GM10847 (cell line): Measurements from ENCODE around the gene PDIA2.

Source experiments
- POLR2A ChIP-seq: IDR thresholded peaks from 2 replicates; pipeline ENCODE4 v1.6.1; 2011; ENCODE audit not compliant: insufficient read length; ENCODE audit errors: extremely low read depth

Gene PDIA2

DNA sequence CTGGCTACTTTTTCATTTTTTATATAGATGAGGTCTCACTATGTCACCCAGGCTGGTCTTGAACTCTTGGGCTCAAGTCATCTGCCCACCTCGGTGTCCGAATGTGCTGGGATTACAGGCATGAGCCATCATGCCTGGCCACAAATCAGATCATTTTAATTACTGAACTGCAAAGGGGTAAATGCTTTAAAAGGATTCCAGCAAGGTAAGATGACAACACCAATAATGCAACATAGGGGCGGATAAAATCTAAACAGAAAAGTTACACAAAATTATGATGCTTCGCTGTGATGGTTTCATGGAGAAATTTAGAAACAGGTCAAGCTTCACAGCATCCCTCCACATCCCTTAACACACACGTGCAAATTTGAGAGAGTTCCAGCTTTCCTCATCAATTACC is 37.2 kb downstream of the PDIA2 start:
- no peak for TF ChIP-seq POLR2A

DNA sequence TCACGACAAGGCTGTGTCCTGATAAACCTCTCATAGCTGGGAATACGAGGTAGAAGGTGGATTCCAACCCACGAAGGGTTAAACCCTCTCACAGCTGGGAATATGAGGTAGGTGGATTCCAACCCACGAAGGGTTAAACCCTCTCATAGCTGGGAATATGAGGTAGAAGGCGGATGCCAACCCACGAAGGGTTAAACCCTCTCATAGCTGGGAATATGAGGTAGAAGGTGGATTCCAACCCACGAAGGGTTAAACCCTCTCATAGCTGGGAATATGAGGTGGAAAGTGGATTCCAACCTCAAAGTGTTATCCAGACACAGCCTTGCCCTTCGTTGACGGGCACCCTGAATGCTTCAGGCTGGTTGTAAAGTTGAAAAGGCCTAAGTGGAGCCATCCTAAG is 38.6 kb downstream of the PDIA2 start:
- no peak for TF ChIP-seq POLR2A

DNA sequence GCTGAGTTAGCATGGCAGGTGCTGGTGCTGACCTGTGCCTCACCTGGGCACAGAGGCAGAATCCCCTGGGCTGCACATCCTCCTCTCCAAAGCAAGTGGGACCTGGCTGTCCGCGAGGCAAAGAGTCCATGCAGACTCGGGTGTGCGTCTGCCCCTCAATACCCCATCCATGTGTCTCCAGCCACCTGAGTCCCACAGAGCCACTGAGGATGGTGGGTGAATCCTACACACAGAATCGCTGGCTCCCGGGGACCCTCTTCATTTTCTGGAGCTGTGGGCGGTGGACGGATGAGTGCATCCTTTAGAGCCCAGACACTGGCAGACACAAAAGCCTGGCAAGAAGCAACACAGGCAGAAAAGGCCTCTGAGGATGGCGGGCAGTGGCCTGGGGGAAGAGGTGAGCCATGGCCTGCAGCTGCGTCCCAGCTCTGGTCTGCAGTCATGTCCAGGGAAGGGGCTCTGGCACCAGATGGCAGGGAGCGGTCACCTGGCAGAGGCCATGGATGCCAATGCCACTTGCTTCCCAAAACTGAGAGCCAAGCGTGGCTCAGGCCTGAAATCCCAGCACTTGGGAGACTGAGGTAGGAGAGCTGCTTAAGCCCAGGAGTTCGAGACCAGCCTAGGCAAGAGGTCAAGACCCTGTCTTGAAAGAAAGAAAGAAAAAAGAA is 39.6 kb downstream of the PDIA2 start:
- TF ChIP-seq POLR2A: no peak

DNA sequence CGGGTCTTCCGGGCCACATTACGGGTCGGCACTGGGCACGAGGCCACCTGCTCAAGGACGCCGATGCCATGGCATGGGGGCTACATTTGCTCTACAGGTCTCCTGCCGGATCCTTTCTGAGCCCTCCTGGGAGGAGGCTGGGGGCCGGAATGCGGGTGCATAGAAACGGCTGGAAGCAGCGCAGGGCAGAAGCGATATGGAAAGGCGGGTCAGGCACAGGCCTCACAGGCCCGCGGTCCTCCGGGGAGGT is 41.2 kb downstream of the PDIA2 start:
- no peak for TF ChIP-seq POLR2A

DNA sequence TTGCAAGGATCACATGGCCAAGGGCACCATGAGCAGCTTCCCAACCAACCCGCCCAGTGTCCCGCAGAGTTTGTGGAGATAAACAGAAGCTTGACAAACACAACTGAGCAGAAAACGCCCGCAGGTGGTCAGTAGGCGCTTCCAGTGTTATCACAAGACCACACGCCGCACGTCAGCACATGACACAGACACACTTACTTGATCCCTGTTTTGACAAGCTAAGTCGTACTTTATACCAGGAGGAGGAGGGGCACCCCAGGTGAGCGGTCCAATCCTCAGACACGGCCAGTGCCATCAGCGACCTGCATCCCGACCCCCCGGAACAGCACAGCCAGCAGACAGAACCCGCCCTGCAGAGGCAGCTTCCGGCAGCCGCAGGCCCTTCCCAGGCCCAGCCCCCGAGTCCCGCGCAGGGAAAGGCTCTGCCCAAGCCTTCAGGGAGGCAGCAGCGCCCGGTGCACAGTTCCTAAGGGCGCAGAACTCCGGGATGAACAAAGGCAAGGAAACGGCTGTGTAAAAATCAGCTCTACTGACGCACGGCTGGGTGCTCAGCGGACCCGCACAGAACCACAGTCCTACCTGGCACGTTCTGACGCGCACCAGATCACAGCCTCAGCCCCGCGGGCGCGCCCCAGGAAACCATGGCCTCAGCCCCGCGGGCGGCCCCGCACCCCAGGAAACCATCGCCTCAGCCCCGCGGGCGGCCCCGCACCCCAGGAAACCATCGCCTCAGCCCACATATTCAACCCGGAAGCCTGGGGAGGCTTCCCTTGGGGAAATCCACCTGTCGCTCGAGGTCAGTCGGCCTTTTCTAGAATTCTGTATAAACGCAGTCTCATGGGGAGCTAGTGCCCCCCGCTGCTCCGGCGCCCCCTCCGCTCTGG is 41.7 kb downstream of the PDIA2 start:
- no peak for TF ChIP-seq POLR2A

DNA sequence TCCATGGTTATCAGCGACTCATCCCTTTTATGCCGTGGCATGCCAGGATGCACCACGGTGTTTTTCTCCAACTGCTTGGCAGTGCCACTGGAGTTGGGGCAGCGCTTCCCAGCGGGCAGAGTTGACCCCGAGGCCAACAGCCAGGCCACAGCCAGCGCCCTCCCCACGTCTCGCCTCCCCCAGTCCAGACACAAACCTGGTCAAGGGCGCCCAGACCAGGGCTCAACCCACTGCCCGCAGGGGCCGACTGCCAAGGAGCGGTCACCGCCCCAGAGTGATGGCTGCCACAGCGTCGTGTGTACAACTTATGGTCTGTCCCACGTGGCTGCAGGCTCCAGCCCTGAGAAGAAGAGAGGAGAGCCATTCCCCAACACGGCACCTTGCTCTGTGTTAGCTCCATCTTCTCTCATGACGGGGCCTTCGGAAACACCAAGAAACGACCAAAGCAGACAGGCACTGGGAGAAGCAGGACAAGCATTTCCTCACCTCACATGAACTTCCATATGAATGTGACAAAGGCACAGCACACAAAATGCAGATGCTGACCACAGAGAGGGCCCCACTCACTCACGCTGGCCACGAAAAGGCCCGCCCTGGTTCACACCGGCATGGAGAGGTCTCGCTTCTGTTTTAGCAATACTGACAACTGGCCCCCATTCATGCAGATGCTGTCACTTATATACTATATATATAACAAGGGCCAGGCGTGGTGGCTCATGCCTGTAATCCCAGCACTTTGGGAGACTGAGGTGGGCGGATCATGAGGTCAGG is 42.6 kb downstream of the PDIA2 start:
- no peak for TF ChIP-seq POLR2A

DNA sequence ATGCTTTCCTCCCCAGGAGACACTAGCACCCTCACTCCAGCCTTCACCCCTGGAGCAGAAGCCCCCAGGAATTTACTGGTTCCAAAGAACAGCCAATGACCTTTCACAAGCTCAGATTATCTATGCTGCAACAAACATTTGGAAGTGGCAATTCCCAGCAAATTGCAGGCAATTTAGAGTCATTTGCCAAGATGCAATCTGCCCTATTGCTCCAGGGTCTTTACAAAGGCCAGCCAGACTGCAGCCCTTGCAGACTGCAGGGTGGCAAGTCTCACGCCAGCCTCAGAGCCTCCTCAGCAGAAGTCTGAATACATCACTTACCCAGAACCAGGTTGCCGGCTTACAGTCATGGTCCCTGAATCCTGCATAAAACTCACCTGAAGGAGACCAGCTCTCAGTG is 47.8 kb downstream of the PDIA2 start:
- TF ChIP-seq POLR2A: no peak

DNA sequence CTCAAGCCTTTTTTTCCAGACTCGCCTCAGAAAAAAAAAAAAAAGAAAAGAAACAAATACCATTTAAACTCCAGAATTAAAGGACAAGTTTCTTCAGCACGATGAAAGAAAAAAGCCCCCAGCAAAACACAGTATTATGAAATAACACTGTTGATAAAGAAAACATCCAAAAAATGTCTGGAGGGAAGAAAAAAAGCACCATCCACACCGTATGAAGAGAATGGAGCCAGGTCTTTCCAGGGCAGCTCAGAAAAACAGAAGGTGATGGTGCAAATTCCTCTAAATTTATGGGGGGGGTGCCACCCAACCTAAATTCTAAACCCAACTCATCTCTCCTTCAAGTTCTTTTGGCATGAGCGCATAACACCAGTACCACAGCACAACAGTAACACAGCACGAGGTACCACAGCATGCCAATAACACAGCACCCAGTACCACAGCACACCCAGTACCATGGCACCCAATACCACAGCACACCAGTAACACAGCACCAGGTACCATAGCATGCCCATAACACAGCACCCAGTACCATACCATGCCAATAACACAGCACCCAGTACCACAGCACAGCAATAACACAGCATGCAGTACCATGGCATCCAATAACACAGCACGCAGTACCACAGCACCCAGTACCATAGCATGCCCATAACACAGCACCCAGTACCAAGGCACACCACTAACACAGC is 50.6 kb downstream of the PDIA2 start:
- TF ChIP-seq POLR2A: no peak

DNA sequence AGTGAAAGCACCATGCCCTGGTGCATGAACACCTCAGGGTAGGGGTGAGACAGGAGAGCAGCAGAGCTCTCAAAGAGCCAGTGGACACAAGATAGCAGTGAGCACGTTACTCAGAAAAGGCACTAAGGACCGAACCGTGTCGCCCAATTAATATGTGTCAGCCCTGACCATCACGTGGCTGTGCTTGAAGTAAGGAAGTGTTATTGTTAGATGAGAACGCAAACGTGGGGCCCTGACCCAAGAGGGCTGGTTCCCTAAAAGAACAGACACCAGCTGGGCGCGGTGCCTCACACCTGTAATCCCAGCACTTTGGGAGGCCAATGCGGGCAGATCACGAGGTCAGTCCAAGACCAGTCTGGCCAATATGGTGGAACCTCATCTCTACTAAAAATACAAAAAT is 53.3 kb downstream of the PDIA2 start:
- no peak for TF ChIP-seq POLR2A
